GM18502 (cell line): ENCODE results near the gene GNG7.

ENCODE experiments used
- ATAC-seq: cut with Tn5 transposase; IDR thresholded peaks from one replicate; pipeline ENCODE4 v1.9.1; 2021; ENCODE audit warnings: mild to moderate bottlenecking; ENCODE audit not compliant: unreplicated experiment, poor library complexity

Gene GNG7

GRCh38 chr19:2702170-2703076 is at the start of gene GNG7:
Gene GNG7, minus strand, starts transcription at chr19:2702694. Its CDS starts 182,006 bp downstream, at chr19:2520688.
- peak; percentile 68 for ATAC-seq

GRCh38 chr19:2751438-2751830 is 48.9 kb upstream of the GNG7 start:
- no peak for ATAC-seq

GRCh38 chr19:2750808-2751437 is 48.4 kb upstream of the GNG7 start:
- no peak for ATAC-seq

GRCh38 chr19:2747349-2747748 is 44.9 kb upstream of the GNG7 start:
- ATAC-seq = no peak

GRCh38 chr19:2744113-2744512 is 41.6 kb upstream of the GNG7 start:
- no peak for ATAC-seq

- no peak for ATAC-seq
Observed at GRCh38 chr19:2743099-2743498, 40.6 kb upstream of the GNG7 start.

GRCh38 chr19:2740314-2740656 is 37.8 kb upstream of the GNG7 start:
- no peak for ATAC-seq

- peak; percentile 95 for ATAC-seq
Observed at GRCh38 chr19:2739602-2740313, 37.3 kb upstream of the GNG7 start, which contains the start of gene SLC39A3. Gene SLC39A3, minus strand, starts transcription at chr19:2740017. Its CDS starts 2,760 bp downstream, at chr19:2737257.

- ATAC-seq = no peak
Observed at GRCh38 chr19:2736550-2737190, 34.2 kb upstream of the GNG7 start.

- ATAC-seq = no peak
Observed at GRCh38 chr19:2735374-2735773, 32.9 kb upstream of the GNG7 start.

GRCh38 chr19:2734589-2735288 is 32.2 kb upstream of the GNG7 start:
- no peak for ATAC-seq

GRCh38 chr19:2733930-2734588 is 31.6 kb upstream of the GNG7 start:
- ATAC-seq = no peak

GRCh38 chr19:2732883-2733282 is 30.4 kb upstream of the GNG7 start:
- no peak for ATAC-seq

- no peak for ATAC-seq
Observed at GRCh38 chr19:2732157-2732725, 29.7 kb upstream of the GNG7 start.

GRCh38 chr19:2731181-2731995 is 28.9 kb upstream of the GNG7 start:
- ATAC-seq = no peak

GRCh38 chr19:2729943-2730818 is 27.7 kb upstream of the GNG7 start:
- ATAC-seq = no peak

- ATAC-seq = no peak
Observed at GRCh38 chr19:2728783-2729387, 26.4 kb upstream of the GNG7 start.
